ENCODE measurements around the gene RER1. TPM values are rescaled to one million over a fixed set of nuclear protein-coding genes. Genes with fewer than 3 reads are reported as not detected.

RER1 gene
- total RNA-seq, 1 experiment from 2014 or later = 79.8 TPM

- ChIA-PET CTCF (interaction anchor here (0.7 to 1.9 kb wide), 12 partner anchors 13 to 978 kb away, joined by 3 to 9 read pairs (median 4); partner anchors contain the start of gene PANK4), POLR2A (no interaction called here)
- H3K4me1 Mint-ChIP-seq = no peaks in the 10 kb centered on the region
- peaks cover 22% of the 10 kb centered on the region for H3K27me3 Mint-ChIP-seq (ENCODE audit: low read depth)
- no peak overlapping the region for H3K27ac Mint-ChIP-seq
- DNase-seq (ENCODE audit: low spot score) (no peak), ATAC-seq (no peak)
- no peak overlapping the region for H3K4me3 Mint-ChIP-seq
- TF ChIP-seq, protein P1, sequence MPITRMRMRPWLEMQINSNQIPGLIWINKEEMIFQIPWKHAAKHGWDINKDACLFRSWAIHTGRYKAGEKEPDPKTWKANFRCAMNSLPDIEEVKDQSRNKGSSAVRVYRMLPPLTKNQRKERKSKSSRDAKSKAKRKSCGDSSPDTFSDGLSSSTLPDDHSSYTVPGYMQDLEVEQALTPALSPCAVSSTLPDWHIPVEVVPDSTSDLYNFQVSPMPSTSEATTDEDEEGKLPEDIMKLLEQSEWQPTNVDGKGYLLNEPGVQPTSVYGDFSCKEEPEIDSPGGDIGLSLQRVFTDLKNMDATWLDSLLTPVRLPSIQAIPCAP (CRISPR knock-in tag; IDR thresholded peaks at IDR 0.05) = no peak
- H3K9me3 Mint-ChIP-seq = no peaks in the 10 kb centered on the region
- no peaks in the 10 kb centered on the region for H3K36me3 Mint-ChIP-seq
Observed at GRCh38 chr1:2447276-2448097, 55.8 kb downstream of the RER1 start.

DNA sequence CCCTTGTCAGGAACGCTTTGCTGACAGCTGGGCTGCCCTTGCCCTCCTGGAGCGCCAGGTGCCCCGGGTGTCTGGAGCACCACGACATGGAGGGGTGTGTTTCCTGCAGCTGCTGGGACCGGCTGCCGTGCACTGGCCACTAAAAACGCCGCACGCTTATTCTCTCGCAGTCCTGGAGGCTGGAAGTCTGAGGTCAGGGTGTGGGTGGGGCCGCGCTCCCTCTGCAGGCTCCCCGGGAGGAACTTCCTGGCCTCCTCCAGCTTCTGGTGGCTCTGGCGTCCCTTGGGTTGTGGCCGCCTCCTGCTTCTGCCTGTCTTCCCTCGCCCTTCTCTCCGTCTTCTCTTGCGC is 56.4 kb downstream of the RER1 start:
- no peak overlapping the region for H3K4me3 Mint-ChIP-seq
- ChIA-PET CTCF (interaction anchor here (0.9 to 1.7 kb wide), 5 partner anchors 14 to 99 kb away, joined by 3 to 7 read pairs (median 4); partner anchors contain the start of gene PANK4), POLR2A (no interaction called here)
- no peak for TF ChIP-seq TP53 (CRISPR knock-in tag; IDR thresholded peaks at IDR 0.05)
- no peak for TF ChIP-seq TEAD1 (CRISPR knock-in tag; IDR thresholded peaks at IDR 0.05)
- TF ChIP-seq ZNF671 (CRISPR knock-in tag; IDR thresholded peaks at IDR 0.05) = no peak
- no peak for TF ChIP-seq ESRRA (CRISPR knock-in tag; IDR thresholded peaks at IDR 0.05; ENCODE audit: borderline replicate concordance)
- TF ChIP-seq JAZF1 (CRISPR knock-in tag; IDR thresholded peaks at IDR 0.05) = no peak
- TF ChIP-seq FOXP4 (CRISPR knock-in tag; IDR thresholded peaks at IDR 0.05) = no peak
- no peak for TF ChIP-seq NR1H2 (CRISPR knock-in tag; IDR thresholded peaks at IDR 0.05)
- TF ChIP-seq ZNF317 (CRISPR knock-in tag; IDR thresholded peaks at IDR 0.05; ENCODE audit: borderline replicate concordance, low read depth) = no peak
- no peak for TF ChIP-seq AR (CRISPR knock-in tag; IDR thresholded peaks at IDR 0.05)
- no peaks in the 10 kb centered on the region for H3K36me3 Mint-ChIP-seq
- ATAC-seq (no peak), DNase-seq (ENCODE audit: low spot score) (no peak)
- H3K4me1 Mint-ChIP-seq = no peaks in the 10 kb centered on the region
- H3K9me3 Mint-ChIP-seq = no peaks in the 10 kb centered on the region
- peaks cover 16% of the 10 kb centered on the region for H3K27me3 Mint-ChIP-seq (ENCODE audit: low read depth)
- H3K27ac Mint-ChIP-seq = no peak overlapping the region

DNA sequence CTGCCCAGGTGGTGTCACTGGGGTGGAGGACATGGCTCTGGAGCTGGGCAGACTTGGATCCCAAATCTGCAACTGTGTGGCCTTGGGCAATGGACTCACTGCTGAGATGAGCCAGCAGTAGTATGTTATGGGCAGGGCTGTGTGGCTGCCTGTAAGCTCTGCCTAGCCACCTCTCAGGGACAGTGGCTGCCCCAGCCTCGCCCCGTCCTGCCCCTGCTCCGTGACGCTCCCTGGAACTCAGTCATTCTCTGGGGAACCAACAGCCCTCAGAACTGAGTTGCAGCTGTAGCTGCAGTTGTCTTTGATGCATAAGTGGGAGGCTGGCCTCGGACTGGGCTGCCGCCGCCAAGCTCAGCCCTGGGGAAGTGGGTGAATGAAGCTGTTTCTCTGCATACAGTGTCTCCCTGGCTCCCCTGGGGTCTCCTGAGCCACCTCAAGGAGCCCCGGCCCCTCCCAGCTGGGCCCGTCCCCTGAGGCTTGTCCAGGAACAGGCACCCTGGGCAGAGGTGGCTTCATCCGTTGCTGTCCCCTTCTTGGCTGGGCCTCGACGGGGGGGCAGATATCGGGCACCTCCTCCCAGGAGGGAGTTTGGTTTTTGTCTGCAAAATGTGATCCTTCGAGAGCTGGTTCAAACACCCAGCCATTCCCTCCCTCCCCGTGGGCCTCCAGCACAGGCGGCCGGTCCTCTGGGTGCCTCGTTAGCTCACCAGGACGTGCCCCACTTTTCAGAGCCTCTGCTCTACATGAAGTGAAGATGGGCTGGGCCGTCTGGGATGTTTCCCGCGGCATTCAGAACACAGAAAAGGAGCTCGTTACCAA is 58.2 kb downstream of the RER1 start:
- no peak for DNase-seq (ENCODE audit: low spot score)
- ChIA-PET POLR2A (no interaction called here), CTCF (interaction anchor here (0.5 to 1.0 kb wide), 3 partner anchors 98 to 1506 kb away, joined by 4 to 5 read pairs (median 4); no protein-coding TSS in a partner anchor)
- Mint-ChIP-seq H3K36me3 (no peaks in the 10 kb centered on the region), H3K4me3 (no peak overlapping the region), H3K9me3 (no peaks in the 10 kb centered on the region), H3K4me1 (no peaks in the 10 kb centered on the region), H3K27me3 (ENCODE audit: low read depth) (peaks cover 5% of the 10 kb centered on the region), H3K27ac (no peak overlapping the region)
- no peak for ATAC-seq
- no peak for TF ChIP-seq USF1 (CRISPR knock-in tag; IDR thresholded peaks at IDR 0.05)
- no peak for TF ChIP-seq ZNF671 (CRISPR knock-in tag; IDR thresholded peaks at IDR 0.05)
- TF ChIP-seq, protein P2, sequence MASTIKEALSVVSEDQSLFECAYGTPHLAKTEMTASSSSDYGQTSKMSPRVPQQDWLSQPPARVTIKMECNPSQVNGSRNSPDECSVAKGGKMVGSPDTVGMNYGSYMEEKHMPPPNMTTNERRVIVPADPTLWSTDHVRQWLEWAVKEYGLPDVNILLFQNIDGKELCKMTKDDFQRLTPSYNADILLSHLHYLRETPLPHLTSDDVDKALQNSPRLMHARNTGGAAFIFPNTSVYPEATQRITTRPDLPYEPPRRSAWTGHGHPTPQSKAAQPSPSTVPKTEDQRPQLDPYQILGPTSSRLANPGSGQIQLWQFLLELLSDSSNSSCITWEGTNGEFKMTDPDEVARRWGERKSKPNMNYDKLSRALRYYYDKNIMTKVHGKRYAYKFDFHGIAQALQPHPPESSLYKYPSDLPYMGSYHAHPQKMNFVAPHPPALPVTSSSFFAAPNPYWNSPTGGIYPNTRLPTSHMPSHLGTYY (CRISPR knock-in tag; IDR thresholded peaks at IDR 0.05) = no peak
- no peak for TF ChIP-seq NR3C1 (CRISPR knock-in tag; conservative IDR thresholded peaks at IDR 0.05; ENCODE audit: low read depth)
- TF ChIP-seq RELA (CRISPR knock-in tag; IDR thresholded peaks at IDR 0.05; ENCODE audit: borderline replicate concordance) = no peak
- TF ChIP-seq SMAD4 (CRISPR knock-in tag; IDR thresholded peaks at IDR 0.05) = no peak
- TF ChIP-seq, protein P3, sequence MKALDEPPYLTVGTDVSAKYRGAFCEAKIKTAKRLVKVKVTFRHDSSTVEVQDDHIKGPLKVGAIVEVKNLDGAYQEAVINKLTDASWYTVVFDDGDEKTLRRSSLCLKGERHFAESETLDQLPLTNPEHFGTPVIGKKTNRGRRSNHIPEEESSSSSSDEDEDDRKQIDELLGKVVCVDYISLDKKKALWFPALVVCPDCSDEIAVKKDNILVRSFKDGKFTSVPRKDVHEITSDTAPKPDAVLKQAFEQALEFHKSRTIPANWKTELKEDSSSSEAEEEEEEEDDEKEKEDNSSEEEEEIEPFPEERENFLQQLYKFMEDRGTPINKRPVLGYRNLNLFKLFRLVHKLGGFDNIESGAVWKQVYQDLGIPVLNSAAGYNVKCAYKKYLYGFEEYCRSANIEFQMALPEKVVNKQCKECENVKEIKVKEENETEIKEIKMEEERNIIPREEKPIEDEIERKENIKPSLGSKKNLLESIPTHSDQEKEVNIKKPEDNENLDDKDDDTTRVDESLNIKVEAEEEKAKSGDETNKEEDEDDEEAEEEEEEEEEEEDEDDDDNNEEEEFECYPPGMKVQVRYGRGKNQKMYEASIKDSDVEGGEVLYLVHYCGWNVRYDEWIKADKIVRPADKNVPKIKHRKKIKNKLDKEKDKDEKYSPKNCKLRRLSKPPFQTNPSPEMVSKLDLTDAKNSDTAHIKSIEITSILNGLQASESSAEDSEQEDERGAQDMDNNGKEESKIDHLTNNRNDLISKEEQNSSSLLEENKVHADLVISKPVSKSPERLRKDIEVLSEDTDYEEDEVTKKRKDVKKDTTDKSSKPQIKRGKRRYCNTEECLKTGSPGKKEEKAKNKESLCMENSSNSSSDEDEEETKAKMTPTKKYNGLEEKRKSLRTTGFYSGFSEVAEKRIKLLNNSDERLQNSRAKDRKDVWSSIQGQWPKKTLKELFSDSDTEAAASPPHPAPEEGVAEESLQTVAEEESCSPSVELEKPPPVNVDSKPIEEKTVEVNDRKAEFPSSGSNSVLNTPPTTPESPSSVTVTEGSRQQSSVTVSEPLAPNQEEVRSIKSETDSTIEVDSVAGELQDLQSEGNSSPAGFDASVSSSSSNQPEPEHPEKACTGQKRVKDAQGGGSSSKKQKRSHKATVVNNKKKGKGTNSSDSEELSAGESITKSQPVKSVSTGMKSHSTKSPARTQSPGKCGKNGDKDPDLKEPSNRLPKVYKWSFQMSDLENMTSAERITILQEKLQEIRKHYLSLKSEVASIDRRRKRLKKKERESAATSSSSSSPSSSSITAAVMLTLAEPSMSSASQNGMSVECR (CRISPR knock-in tag; IDR thresholded peaks at IDR 0.05; ENCODE audit: borderline replicate concordance) = no peak

Measured in WTC11 (cell line).